PC-3 (cell line): ENCODE results near the gene RNU1-1. TPM values are rescaled to one million over a fixed set of nuclear protein-coding genes. Genes with fewer than 3 reads are reported as not detected.
"Not testable (repeated sequence)": the region's sequence is repeated elsewhere in the genome, so short reads cannot be mapped to it uniquely, and the experiment has no call there.

ENCODE experiments used
- ATAC-seq: fragments of 200-7000 bp; cut with Tn5 transposase; 2 replicates; pipeline ENCODE4 v1.9.1; 2020; ENCODE audit warnings: mild to moderate bottlenecking, moderate library complexity
- BruUV-seq: library from RNA; stranded (reverse); fragments of 400-500 nt; replicated peaks from 2 replicates; lab custom pipeline; 2021; lab: Mats Ljungman, UMichigan
- CTCF ChIA-PET: fragments of 300-600 bp; sonication (Branson Sonifier 250); formaldehyde crosslinking; loops from one replicate; lab custom pipeline; 2022; ENCODE audit warnings: antibody characterized with exemption; lab: Charles Lee
- POLR2A ChIA-PET: fragments of 300-600 bp; sonication (Branson Sonifier 250); formaldehyde crosslinking; loops from one replicate; lab custom pipeline; 2022; ENCODE audit warnings: antibody characterized with exemption; ENCODE audit not compliant: unreplicated experiment; lab: Charles Lee
- DNase-seq: peaks from one replicate; pipeline ENCODE4 v3.0.0-alpha.2; 2015
- H2AFZ ChIP-seq: fragments of 300-600 bp; sonication (generic); 2 replicates; pipeline ENCODE4 v1.6.0; 2016; ENCODE audit warnings: antibody characterized with exemption, low read length
- H3F3A ChIP-seq: fragments of 300-600 bp; sonication (generic); one replicate; pipeline ENCODE4 v1.6.0; 2017; ENCODE audit warnings: antibody characterized with exemption, low read length, control low read depth, mild to moderate bottlenecking; ENCODE audit not compliant: unreplicated experiment
- H3K27ac ChIP-seq: fragments of 300-600 bp; sonication (generic); 2 replicates; pipeline ENCODE4 v1.5.1; 2016; ENCODE audit warnings: mild to moderate bottlenecking, low read length
- H3K27me3 ChIP-seq: fragments of 300-600 bp; sonication (generic); 2 replicates; pipeline ENCODE4 v1.6.1; 2016; ENCODE audit warnings: low read length, mixed read lengths
- H3K36me3 ChIP-seq: fragments of 300-600 bp; sonication (generic); 2 replicates; pipeline ENCODE4 v1.6.1; 2016; ENCODE audit warnings: low read depth, mixed run types, low read length, mixed read lengths
- H3K4me1 ChIP-seq: fragments of 300-600 bp; sonication (generic); 2 replicates; pipeline ENCODE4 v1.5.1; 2016; ENCODE audit warnings: low read length; ENCODE audit not compliant: insufficient read depth
- H3K4me2 ChIP-seq: fragments of 300-600 bp; sonication (generic); 2 replicates; pipeline ENCODE4 v1.6.0; 2016; ENCODE audit warnings: low read length
- H3K4me3 ChIP-seq: fragments of 300-600 bp; sonication (generic); 2 replicates; pipeline ENCODE4 v1.5.1; 2016; ENCODE audit warnings: mild to moderate bottlenecking, low read length, mixed read lengths
- H3K79me2 ChIP-seq: fragments of 300-600 bp; sonication (generic); 2 replicates; pipeline ENCODE4 v1.6.1; 2017; ENCODE audit warnings: low read length, mixed read lengths
- H3K9ac ChIP-seq: fragments of 300-600 bp; sonication (generic); 2 replicates; pipeline ENCODE4 v1.6.0; 2016; ENCODE audit warnings: mild to moderate bottlenecking, low read length
- H3K9me2 ChIP-seq: fragments of 300-600 bp; sonication (generic); replicated peaks from 2 replicates; pipeline ENCODE4 v1.6.1; 2016; ENCODE audit warnings: mixed run types, low read length, mixed read lengths
- H3K9me3 ChIP-seq: fragments of 300-600 bp; sonication (generic); 2 replicates; pipeline ENCODE4 v1.6.1; 2016; ENCODE audit warnings: low read length, mixed read lengths
- H4K20me1 ChIP-seq: fragments of 300-600 bp; sonication (generic); 2 replicates; pipeline ENCODE4 v1.6.1; 2016; ENCODE audit warnings: low read length, mixed read lengths
- CTCF ChIP-seq: fragments of 300-600 bp; sonication (generic); conservative IDR thresholded peaks from 2 replicates; pipeline ENCODE4 v1.5.1; 2017; ENCODE audit warnings: antibody characterized with exemption, low read depth, mild to moderate bottlenecking, low read length
- EZH2 ChIP-seq: fragments of 300-600 bp; sonication (generic); IDR thresholded peaks from one replicate; pipeline ENCODE4 v1.6.1; 2017; ENCODE audit warnings: antibody characterized with exemption, mild to moderate bottlenecking, low read length; ENCODE audit not compliant: unreplicated experiment
- EZH2phosphoT487 ChIP-seq: fragments of 300-600 bp; sonication (generic); IDR thresholded peaks from 2 replicates; pipeline ENCODE4 v1.6.1; 2018; ENCODE audit warnings: mild to moderate bottlenecking, antibody characterized with exemption, low read length, borderline replicate concordance
- intact Hi-C: fragments of 100-400 bp; cut with micrococcal nuclease; formaldehyde crosslinking; loops from 2 replicates; pipeline ENCODE4 v1.9.0; 2023
- total RNA-seq: library from RNA; depleted of rRNA; stranded (reverse); fragments of >200 nt; gene quantifications from 2 replicates; pipeline ENCODE4 v1.2.3, GENCODE V29; 2014

RNU1-1 gene
- total RNA-seq, 1 experiment from 2014 or later, result under 0.01 TPM

DNA sequence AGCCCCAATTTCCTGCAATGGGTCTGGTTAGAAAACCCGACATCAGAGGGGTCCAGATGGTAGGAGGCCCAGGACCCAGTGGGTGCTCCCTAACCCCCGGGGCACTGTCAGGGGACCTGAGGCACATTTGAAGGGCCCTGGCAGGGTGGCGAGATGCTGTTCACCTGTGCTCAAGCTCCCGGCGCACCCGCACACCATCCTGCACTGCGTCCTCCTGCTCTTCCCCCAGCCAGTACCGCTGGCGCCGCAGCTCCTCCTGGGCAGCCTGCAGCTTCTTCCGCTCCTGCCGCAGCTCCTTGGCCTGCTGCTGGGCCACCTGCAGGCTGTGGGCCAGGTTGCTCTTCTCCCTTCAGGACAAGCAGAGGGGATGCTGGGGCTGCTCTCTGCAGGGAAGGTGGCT, 36.0 kb downstream of the RNU1-1 start:
- H3K9me3 ChIP-seq, result no peaks in the 10 kb centered on the region
- intact Hi-C loops, result no loop called here
- ChIA-PET CTCF (no interaction called here), POLR2A (no interaction called here)
- no peaks in the 10 kb centered on the region for H4K20me1 ChIP-seq
- no TSS peak for BruUV-seq
- H3F3A ChIP-seq, result no peaks in the 10 kb centered on the region
- H3K4me2 ChIP-seq, result no peak overlapping the region
- no peak overlapping the region for H3K4me3 ChIP-seq
- no peaks in the 10 kb centered on the region for H3K79me2 ChIP-seq
- no peak for ATAC-seq
- no peaks in the 10 kb centered on the region for H3K9me2 ChIP-seq
- no peak overlapping the region for H2AFZ ChIP-seq
- H3K27me3 ChIP-seq, result no peaks in the 10 kb centered on the region
- H3K9ac ChIP-seq, result no peak overlapping the region
- H3K36me3 ChIP-seq, result no peaks in the 10 kb centered on the region
- DNase-seq, result no peak
- TF ChIP-seq EZH2phosphoT487 (no peak), EZH2 (no peak), CTCF (no peak)
- H3K27ac ChIP-seq, result no peak overlapping the region
- no peaks in the 10 kb centered on the region for H3K4me1 ChIP-seq

- H3K79me2 ChIP-seq, H3K4me1 ChIP-seq, H3K9me2 ChIP-seq, H3K4me2 ChIP-seq, H4K20me1 ChIP-seq, CTCF ChIA-PET, H3K4me3 ChIP-seq, H3K27ac ChIP-seq, ATAC-seq, POLR2A ChIA-PET, BruUV-seq, H3K36me3 ChIP-seq, H3K9ac ChIP-seq, H3F3A ChIP-seq, H2AFZ ChIP-seq, H3K27me3 ChIP-seq, DNase-seq, H3K9me3 ChIP-seq, intact Hi-C loops: not testable (repeated sequence)
Measured at GRCh38 chr1:16475771-16476770, 38.0 kb downstream of the RNU1-1 start.

DNA sequence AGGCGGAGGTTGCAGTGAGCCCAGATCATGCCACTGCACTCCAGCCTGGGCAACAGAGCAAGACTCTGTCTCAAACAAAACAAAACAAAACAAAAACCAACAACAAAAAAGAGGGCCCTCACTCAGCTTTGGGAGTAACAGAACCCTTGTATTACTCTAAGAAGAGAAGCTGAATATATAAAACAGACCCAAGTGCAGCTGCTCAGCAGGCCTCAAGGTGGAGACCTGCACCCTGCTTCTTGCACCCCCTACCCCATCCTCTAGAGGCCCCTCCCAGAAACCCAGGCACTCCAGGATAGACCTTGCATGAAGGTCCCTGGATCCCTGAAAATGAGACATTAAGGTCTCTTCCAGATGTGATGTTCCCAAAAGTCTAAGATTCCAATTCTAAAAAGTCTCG, 39.2 kb downstream of the RNU1-1 start:
- BruUV-seq, H3K36me3 ChIP-seq, POLR2A ChIA-PET, H4K20me1 ChIP-seq, H3K9me2 ChIP-seq, H2AFZ ChIP-seq, H3K27ac ChIP-seq, H3K9ac ChIP-seq, intact Hi-C loops, H3K4me1 ChIP-seq, H3K4me3 ChIP-seq, CTCF ChIA-PET, H3K27me3 ChIP-seq, H3K4me2 ChIP-seq, H3F3A ChIP-seq, H3K9me3 ChIP-seq, H3K79me2 ChIP-seq: not testable (repeated sequence)
- peak; percentile 30; the same call in 1 of the 2 replicates for TF ChIP-seq CTCF
- DNase-seq (peak; percentile 3), ATAC-seq (peak; percentile 55)
